Stimulated activated memory B cell treated with anti-CD40 and anti-IgM and Interleukin-4, amounts not matched to agents 10 μg/mL and 1 μg/mL and 100 μg/mL, for 72 hours (primary cell): Measurements from ENCODE around the gene DPP6.

ENCODE experiments used
- ATAC-seq: fragments of 150-1000 bp; cut with Tn5 transposase; 2 replicates; pipeline ENCODE4 v1.10.0; 2021
- H3K27ac Mint-ChIP-seq: one replicate; pipeline ENCODE4 v1.8.0; 2022; ENCODE audit warnings: mild to moderate bottlenecking, mixed read lengths
- H3K27me3 Mint-ChIP-seq: one replicate; pipeline ENCODE4 v1.8.0; 2022; ENCODE audit warnings: mixed read lengths
- H3K36me3 Mint-ChIP-seq: one replicate; pipeline ENCODE4 v1.8.0; 2022; ENCODE audit warnings: mixed read lengths
- H3K4me1 Mint-ChIP-seq: one replicate; pipeline ENCODE4 v1.8.0; 2022; ENCODE audit warnings: mixed read lengths
- H3K4me3 Mint-ChIP-seq: one replicate; pipeline ENCODE4 v1.8.0; 2022; ENCODE audit warnings: mild to moderate bottlenecking, moderate library complexity, mixed read lengths
- H3K9me3 Mint-ChIP-seq: one replicate; pipeline ENCODE4 v1.8.0; 2022; ENCODE audit warnings: mixed read lengths

Gene DPP6

DNA sequence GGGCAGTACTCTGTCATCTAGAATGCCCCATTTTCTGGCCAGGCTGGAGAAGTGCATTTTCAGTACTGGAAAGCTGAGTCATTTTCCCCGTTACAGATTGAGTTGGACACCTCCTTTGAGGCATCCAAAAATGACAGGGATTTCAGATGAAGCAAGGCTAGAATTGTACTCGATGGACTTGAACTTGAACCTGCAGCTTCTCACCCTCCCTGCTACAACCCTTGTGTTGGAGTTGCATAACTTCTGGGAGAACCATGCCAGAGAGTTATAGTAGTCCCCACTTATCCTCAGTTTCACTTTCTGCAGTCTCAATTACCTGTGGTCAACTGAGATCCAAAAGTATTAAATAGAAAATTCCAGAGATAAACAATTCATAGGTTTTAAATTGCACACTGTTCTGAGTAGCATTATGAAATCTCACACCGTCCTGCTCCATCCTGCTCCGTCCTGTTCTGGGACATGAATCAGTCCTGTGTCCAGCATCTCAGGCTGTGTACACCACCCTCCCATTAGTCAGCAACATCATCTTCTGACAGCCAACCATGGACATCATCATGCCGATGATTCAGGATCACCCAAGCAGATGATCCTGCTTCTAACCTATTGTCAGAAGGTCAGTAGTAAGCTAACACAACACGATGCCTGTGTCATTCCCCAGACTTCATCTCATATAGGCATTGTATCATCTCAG is 363.7 kb downstream of the DPP6 start:
- Mint-ChIP-seq H3K4me3 (no peak overlapping the region), H3K9me3 (peaks cover 8% of the 10 kb centered on the region), H3K27me3 (no peaks in the 10 kb centered on the region), H3K36me3 (no peaks in the 10 kb centered on the region), H3K4me1 (no peaks in the 10 kb centered on the region), H3K27ac (no peak overlapping the region)
- no peak for ATAC-seq

DNA sequence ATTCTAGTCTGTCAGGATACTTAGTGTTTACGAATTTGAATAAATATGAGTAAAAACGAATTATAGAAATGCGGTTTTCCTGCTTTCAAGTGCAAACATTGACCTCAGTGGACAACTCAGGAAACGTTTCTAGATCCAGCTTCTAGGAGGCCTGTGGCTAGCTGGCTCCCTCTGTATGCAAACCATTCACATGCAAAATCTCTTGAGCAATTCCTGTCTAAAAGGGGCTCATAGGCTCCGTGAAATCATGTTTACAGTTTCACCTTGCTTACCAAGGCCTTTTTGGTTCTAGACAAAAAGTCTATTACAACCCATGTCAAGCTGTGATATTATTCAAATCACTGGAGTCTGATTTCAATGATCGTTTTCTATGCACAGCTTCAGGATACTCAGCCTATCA is 364.5 kb downstream of the DPP6 start:
- Mint-ChIP-seq H3K36me3 (no peaks in the 10 kb centered on the region), H3K27me3 (no peaks in the 10 kb centered on the region), H3K4me3 (no peak overlapping the region), H3K27ac (no peak overlapping the region), H3K4me1 (no peaks in the 10 kb centered on the region), H3K9me3 (peaks cover 12% of the 10 kb centered on the region)
- no peak for ATAC-seq

DNA sequence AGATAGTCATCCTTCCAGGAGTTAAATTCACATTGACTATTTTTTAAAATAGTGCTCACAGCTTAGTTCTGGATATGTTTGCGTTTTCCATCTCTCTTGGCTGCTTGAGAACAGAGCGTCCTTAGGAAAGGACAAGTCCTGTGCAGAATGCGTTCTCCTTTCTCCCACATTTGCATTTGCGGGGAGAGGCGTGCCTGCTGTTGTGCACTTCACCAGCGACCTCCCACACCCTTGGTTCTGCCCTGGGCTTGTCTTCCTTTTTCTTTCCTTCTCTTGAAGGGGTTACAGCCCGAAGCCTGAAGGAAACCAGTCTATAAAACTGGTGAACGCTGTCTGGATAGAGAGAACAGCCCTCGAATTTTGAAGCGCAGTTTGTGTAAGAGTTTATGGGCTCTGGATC is 367.1 kb downstream of the DPP6 start:
- Mint-ChIP-seq H3K27ac (no peak overlapping the region), H3K9me3 (peaks cover 17% of the 10 kb centered on the region), H3K4me1 (no peaks in the 10 kb centered on the region), H3K27me3 (no peaks in the 10 kb centered on the region), H3K4me3 (no peak overlapping the region), H3K36me3 (no peaks in the 10 kb centered on the region)
- no peak for ATAC-seq

DNA sequence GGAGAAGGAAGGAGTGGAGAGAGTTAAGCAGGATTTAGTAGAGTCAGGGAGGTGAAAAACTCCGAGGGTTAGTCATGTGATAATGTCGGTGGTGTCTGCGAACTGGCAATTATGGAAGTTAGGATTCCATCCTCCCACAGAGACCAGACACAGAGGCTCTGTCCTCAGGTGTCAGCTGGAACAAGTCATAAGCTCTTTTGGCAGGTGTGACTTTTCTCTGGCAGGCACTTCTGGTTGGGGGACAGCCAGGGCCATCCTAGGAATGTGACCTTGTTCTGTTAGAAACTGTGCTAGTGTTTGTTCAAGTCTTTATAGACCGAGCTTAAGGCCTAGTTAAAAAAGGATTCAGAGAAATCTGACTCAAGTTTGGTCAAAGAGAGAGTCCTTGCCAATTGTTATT is 371.0 kb downstream of the DPP6 start:
- peaks cover 14% of the 10 kb centered on the region for H3K9me3 Mint-ChIP-seq
- no peak for ATAC-seq
- H3K4me1 Mint-ChIP-seq: no peaks in the 10 kb centered on the region
- H3K27me3 Mint-ChIP-seq: no peaks in the 10 kb centered on the region
- no peaks in the 10 kb centered on the region for H3K36me3 Mint-ChIP-seq
- H3K27ac Mint-ChIP-seq: no peak overlapping the region
- H3K4me3 Mint-ChIP-seq: no peak overlapping the region

DNA sequence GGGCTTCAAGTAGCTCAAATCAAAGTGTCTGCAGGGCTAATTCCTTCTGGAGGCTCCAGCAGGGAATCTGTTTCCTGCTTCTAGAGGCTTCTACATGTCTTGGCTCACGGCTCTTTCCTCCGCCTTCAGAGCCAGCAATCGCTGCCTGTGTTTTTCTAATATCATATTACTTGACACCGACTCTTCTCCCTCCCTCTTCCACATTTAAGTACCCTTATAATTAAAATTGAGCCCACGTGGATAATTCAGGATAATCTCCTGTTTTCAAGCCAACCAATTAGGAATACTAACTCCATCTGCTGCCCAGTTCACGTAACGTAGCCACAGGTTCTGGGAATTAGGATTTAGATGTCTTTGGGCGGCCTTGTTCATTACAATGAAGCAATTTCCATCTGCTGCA is 372.2 kb downstream of the DPP6 start:
- Mint-ChIP-seq H3K27ac (no peak overlapping the region), H3K4me3 (no peak overlapping the region), H3K36me3 (no peaks in the 10 kb centered on the region), H3K27me3 (no peaks in the 10 kb centered on the region), H3K4me1 (no peaks in the 10 kb centered on the region), H3K9me3 (peaks cover 14% of the 10 kb centered on the region)
- ATAC-seq: no peak

DNA sequence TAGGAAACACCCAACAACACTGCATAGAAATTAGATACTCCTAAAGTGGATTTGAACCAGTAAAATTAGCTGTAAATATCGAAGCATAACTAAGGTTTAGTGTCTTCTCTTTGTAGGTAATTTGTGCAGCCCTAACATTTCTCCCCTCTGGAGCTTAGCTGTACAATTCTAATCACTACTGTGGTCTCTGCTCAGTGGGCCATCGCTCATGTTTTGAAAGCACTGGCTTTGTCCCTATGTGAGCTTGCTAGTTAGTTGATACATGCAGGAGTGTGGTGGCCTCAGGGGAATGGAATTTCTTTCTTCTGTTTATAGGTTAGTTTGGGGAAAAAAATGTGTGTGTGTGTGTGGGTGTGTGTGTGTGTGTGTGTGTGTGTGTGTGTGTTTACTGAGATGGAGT is 373.1 kb downstream of the DPP6 start:
- H3K27me3 Mint-ChIP-seq: no peaks in the 10 kb centered on the region
- no peak overlapping the region for H3K4me3 Mint-ChIP-seq
- H3K4me1 Mint-ChIP-seq: no peaks in the 10 kb centered on the region
- peaks cover 12% of the 10 kb centered on the region for H3K9me3 Mint-ChIP-seq
- H3K27ac Mint-ChIP-seq: no peak overlapping the region
- no peak for ATAC-seq
- H3K36me3 Mint-ChIP-seq: no peaks in the 10 kb centered on the region

DNA sequence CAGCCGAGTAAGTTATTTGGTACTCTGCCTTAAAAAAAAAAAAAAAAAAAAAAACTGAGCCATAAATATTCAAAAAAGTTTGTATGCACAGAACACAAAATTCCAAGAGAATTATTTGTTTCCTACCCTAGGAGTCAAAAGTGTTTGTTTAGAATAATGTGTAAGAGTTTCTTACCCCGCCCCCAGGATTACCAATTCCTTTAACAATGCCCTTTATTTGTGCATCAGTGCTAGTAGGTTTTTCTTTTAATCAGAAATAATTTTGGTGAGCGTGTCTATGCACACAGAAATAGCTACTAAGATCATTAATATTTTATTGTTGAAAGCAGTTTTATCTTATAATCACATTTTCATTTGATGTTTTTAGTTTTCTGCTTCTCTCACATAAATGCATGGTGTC is 374.6 kb downstream of the DPP6 start:
- Mint-ChIP-seq H3K4me3 (no peak overlapping the region), H3K4me1 (no peaks in the 10 kb centered on the region), H3K27me3 (no peaks in the 10 kb centered on the region), H3K36me3 (no peaks in the 10 kb centered on the region), H3K9me3 (peaks cover 6% of the 10 kb centered on the region), H3K27ac (no peak overlapping the region)
- ATAC-seq: no peak

DNA sequence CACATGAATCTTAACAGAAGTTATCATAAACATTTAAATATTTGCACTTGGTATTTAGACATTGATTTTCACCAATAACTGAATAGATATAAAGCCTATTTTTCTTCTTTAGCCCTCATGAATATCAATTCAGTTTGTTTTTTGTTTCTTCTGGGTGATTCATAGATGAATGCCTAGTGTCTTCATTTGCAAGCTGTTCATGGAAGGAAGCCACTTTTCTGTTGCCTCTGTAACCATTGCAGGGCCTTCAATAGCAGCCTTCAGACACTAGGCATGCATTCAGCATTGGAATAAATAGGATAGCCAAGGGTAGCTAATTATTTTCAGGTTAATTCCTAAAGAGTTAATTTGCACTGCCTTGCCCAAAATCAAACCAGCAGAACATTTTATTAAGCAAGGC is 375.3 kb downstream of the DPP6 start:
- Mint-ChIP-seq H3K9me3 (peaks cover 2% of the 10 kb centered on the region), H3K4me1 (no peaks in the 10 kb centered on the region), H3K4me3 (no peak overlapping the region), H3K27me3 (no peaks in the 10 kb centered on the region), H3K36me3 (no peaks in the 10 kb centered on the region), H3K27ac (no peak overlapping the region)
- ATAC-seq: no peak

DNA sequence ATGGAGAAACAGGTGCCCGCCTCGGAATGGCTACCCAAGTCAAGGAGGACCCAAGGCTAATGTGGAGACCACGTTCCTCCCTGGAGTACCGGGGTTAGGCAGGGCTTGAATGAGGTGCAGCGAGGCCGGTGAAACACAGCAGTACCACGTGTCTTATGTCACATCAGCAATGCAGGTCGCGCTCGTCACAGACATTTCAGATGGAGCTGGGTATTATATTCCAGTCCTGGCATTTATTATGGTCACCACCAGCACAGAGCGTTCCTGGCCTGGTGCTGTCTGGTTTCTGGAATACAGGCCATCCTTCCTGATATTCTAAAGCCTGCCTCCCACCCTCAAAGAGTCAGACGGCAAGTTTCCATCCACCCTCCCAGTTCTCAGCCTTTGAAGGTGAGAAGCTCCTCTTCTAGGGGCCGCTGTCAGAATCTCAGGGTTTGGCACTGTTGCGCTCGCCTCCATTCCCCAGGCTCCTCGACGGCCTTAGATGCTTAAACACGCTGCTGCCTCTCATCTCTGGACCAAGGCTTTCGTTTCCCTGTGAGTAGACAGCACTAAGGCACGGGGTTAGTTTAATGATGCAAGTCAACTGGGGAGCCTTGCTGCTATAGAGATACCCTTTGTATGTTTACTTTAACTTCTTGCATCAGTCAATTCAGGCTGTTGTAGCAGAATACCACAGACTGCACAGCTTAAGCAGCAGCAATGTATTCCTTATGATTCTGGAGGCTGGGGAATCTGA is 377.6 kb downstream of the DPP6 start:
- no peak for ATAC-seq

DNA sequence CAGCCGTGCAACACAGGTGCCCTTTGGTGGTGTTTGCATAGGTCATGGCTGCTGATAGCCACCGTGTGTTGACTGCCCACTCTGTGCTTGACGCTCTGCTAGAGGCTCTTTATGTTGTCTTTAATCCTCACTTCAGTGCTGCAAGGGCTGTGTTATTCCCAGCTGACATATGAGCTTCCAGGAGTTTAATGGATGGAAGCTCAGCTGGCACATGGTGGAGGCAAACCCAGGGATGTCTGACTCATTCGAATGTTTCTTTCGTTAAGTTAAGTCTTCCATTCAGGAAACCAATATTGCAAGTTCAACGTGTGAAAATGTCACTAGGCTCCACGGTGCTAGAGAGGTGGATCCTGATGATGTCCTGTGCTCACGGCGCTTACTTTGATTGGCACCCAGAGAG is 378.4 kb downstream of the DPP6 start:
- no peaks in the 10 kb centered on the region for H3K4me1 Mint-ChIP-seq
- H3K36me3 Mint-ChIP-seq: no peaks in the 10 kb centered on the region
- H3K27me3 Mint-ChIP-seq: no peaks in the 10 kb centered on the region
- no peak for ATAC-seq
- H3K27ac Mint-ChIP-seq: no peak overlapping the region
- no peak overlapping the region for H3K4me3 Mint-ChIP-seq
- peaks cover 2% of the 10 kb centered on the region for H3K9me3 Mint-ChIP-seq

More for the DNA sequence above, 377.6 kb downstream of the DPP6 start:
- no peak overlapping the region for H3K27ac Mint-ChIP-seq
- H3K36me3 Mint-ChIP-seq: no peaks in the 10 kb centered on the region
- H3K4me1 Mint-ChIP-seq: no peaks in the 10 kb centered on the region
- peaks cover 2% of the 10 kb centered on the region for H3K9me3 Mint-ChIP-seq
- H3K4me3 Mint-ChIP-seq: no peak overlapping the region
- no peaks in the 10 kb centered on the region for H3K27me3 Mint-ChIP-seq

DNA sequence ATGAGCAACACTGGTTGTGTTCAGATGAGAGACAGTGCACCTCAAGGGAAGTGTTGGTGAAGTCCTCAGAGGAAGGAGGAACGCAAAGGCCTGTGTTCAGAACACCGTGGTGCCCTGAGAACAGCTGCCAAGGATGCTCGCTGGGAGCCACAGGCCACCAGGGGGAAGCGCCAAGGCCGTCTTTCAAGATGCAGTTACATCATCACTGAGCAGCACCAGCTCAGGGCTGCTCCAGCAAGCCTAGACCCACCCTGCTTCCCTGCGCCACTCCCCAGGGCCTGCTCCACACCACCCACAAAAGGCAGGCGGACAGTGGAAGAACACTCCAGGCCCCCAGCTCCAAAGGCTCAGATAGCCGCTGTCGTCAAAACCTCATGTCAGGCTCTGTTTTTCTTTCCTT is 378.8 kb downstream of the DPP6 start:
- Mint-ChIP-seq H3K4me1 (no peaks in the 10 kb centered on the region), H3K9me3 (peaks cover 2% of the 10 kb centered on the region), H3K36me3 (no peaks in the 10 kb centered on the region), H3K4me3 (no peak overlapping the region), H3K27ac (no peak overlapping the region), H3K27me3 (no peaks in the 10 kb centered on the region)
- ATAC-seq: no peak

DNA sequence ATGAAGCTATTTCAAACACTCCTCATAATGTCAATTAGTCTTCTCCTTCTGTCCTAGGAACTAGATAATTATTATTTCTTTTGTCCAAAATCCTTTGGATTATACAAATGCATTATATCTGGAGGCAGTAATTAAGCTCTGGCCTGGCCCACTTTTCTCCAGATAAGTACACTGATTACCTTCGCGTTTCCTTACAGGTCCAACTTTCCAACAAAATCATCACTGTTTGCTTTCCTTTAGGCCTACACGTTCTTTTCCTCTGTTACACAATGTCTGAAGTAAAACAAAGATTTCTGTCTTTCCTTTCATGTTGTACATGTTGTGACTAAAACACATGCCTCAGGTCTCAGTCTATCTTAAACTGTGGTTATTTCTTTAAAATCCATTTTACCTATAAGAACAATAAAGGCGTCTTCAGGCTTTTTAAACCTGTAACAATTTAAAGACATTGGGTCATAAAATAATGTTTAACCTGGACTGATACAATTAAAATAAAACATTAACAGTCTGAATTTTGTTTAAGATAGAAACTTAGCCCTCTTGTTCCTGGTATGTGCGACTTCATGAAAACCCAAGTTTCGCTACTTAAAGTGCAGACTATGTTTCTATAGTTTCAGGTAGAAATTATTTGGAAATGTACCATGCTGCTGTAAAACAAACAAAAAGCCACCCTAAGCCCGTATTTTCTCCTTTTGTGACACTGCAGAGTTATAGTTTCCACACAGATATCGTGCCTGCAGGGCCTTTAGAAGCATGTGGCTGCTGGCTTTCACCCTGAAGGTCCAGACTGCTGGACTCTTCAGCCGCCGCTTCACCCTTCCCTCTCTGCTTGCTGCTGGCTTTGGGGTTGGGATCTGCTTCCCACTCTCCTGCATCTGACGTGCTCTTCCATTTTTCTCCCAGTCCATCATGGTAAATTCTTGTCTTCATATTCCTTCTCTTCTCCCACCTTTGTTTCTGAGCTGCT is 381.7 kb downstream of the DPP6 start:
- H3K4me1 Mint-ChIP-seq: no peaks in the 10 kb centered on the region
- ATAC-seq: no peak
- peaks cover 5% of the 10 kb centered on the region for H3K9me3 Mint-ChIP-seq

DNA sequence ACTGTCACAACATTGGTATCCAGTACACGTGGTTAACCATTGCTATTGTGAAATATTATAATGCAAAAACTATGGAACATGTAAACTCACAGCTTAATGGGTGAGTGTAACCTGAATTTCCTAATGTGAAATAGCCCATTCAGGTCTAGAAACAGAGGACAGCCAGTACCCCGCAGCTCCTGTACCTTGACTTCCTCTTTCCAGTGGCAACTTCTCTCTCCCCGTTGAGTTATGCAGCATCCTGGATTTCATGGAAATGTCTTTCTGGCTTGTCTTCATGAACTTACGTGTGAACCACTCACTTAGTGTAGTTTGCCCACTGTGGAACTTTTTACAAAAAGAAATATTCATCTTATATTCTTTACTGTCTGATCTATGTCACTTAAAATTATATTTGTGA is 384.4 kb downstream of the DPP6 start:
- Mint-ChIP-seq H3K36me3 (no peaks in the 10 kb centered on the region), H3K27ac (no peak overlapping the region), H3K4me1 (no peaks in the 10 kb centered on the region), H3K27me3 (no peaks in the 10 kb centered on the region), H3K4me3 (no peak overlapping the region), H3K9me3 (peaks cover 5% of the 10 kb centered on the region)
- ATAC-seq: no peak

More for the DNA sequence above, 381.7 kb downstream of the DPP6 start:
- Mint-ChIP-seq H3K27ac (no peak overlapping the region), H3K4me3 (no peak overlapping the region), H3K36me3 (no peaks in the 10 kb centered on the region), H3K27me3 (no peaks in the 10 kb centered on the region)

DNA sequence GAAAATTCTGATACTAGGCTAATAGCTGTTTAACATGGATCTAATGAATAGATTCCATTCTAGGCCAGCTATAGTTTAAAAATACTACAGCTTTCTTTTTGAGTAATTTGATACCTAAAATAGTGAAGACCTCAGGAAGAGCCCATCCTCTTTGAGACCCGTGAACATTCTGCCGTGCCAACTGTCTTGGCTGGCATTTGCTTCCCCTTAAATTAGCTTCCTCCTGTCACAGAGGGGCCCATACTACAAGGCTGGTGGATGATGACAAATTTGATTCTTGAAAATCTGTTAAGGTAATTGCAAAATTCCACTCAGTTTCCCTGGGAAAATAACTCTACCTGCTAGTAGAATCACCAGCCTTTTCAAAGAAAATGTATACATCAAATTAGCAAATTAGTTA is 385.0 kb downstream of the DPP6 start:
- no peaks in the 10 kb centered on the region for H3K36me3 Mint-ChIP-seq
- no peaks in the 10 kb centered on the region for H3K27me3 Mint-ChIP-seq
- peaks cover 5% of the 10 kb centered on the region for H3K9me3 Mint-ChIP-seq
- H3K4me1 Mint-ChIP-seq: no peaks in the 10 kb centered on the region
- no peak overlapping the region for H3K4me3 Mint-ChIP-seq
- H3K27ac Mint-ChIP-seq: no peak overlapping the region
- ATAC-seq: no peak

DNA sequence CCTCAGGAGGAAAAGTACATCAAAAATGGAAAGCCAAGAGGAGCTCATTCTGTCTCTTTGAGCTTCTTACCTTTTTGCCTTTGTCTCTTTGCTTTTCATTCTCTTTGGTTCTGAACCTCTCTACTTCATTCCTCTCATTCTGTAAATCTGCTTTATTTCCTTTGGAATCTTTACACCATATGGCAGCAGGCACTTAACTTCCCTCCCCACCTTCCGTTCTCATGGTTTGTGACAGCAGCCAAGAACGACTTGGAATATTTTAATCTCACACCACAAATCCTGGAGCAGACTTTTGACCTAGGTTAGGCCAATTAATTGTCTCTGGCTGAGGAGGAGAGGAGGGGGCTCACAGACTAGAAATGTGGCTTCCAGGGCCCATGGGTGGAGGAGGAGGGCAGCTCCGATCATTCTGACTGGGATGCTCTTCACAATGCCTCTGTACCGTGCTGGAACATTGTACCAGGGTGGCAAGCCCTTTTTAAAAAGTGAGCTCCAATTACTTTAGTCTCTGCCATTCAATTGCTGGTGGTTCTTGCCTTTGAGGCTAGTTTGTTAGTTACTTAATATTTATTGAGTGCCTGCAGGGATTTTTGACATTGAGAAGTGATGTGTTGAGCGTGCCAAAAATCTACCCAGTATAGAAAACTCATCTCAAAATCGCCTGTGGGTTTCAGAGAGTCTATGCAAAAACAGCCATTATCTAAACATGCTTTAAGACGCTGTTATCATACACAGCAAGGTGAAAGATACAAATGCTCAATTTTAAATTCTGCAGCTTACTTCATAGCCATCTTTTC is 386.6 kb downstream of the DPP6 start:
- H3K4me3 Mint-ChIP-seq: no peak overlapping the region
- H3K4me1 Mint-ChIP-seq: no peaks in the 10 kb centered on the region
- peaks cover 9% of the 10 kb centered on the region for H3K9me3 Mint-ChIP-seq
- no peak overlapping the region for H3K27ac Mint-ChIP-seq
- no peak for ATAC-seq
- H3K27me3 Mint-ChIP-seq: no peaks in the 10 kb centered on the region
- H3K36me3 Mint-ChIP-seq: no peaks in the 10 kb centered on the region
